Upper lobe of right lung (tissue), 1 donor: Measurements from ENCODE around the gene CDH4. TPM values are rescaled to one million over a fixed set of nuclear protein-coding genes. Genes with fewer than 3 reads are reported as not detected.

Source experiments
- ATAC-seq: fragments of 200-7000 bp; cut with Tn5 transposase; one replicate; pipeline ENCODE4 v1.9.1; 2020; ENCODE audit warnings: mild to moderate bottlenecking, moderate library complexity
- DNase-seq: peaks from one replicate; pipeline ENCODE4 v3.0.0-alpha.2; 2020
- H3K27ac ChIP-seq: fragments of 200-600 bp; one replicate; pipeline ENCODE4 v1.8.0; 2022
- H3K27me3 ChIP-seq: fragments of 200-600 bp; one replicate; pipeline ENCODE4 v1.8.0; 2022; ENCODE audit warnings: mild to moderate bottlenecking
- H3K36me3 ChIP-seq: fragments of 200-600 bp; one replicate; pipeline ENCODE4 v1.8.0; 2022
- H3K4me1 ChIP-seq: fragments of 200-600 bp; one replicate; pipeline ENCODE4 v1.8.0; 2022
- H3K4me3 ChIP-seq: fragments of 200-600 bp; one replicate; pipeline ENCODE4 v1.8.0; 2022; ENCODE audit warnings: mild to moderate bottlenecking
- H3K9me3 ChIP-seq: fragments of 200-600 bp; one replicate; pipeline ENCODE4 v1.8.0; 2022
- CTCF ChIP-seq: fragments of 200-600 bp; IDR thresholded peaks from one replicate; pipeline ENCODE4 v1.8.0; 2022; ENCODE audit warnings: antibody characterized with exemption
- intact Hi-C: fragments of 100-400 bp; cut with DNase I; formaldehyde crosslinking; loops from one replicate; pipeline ENCODE4 v1.11.0; 2022
- total RNA-seq: library from RNA; stranded (reverse); fragmentation: NEBNext Ultra II Directional; extraction: Animal tissue kit (Norgen Biotek cat#: 25700); gene quantifications from one replicate; pipeline ENCODE4 v1.2.1, GENCODE V29; 2021
- donor health status: DM: no; HTN: yes; CAD: no; lungs with severe emphysema.

The CDH4 gene
- total RNA-seq, 1 donor from 2014 or later: 0.23 TPM

- Histone ChIP-seq H3K4me1 (no peaks in the 10 kb centered on the region), H3K27me3 (no peaks in the 10 kb centered on the region), H3K36me3 (no peaks in the 10 kb centered on the region), H3K9me3 (no peaks in the 10 kb centered on the region), H3K4me3 (no peak overlapping the region), H3K27ac (no peak overlapping the region)
- intact Hi-C loops: no loop called here
- DNase-seq (peak; percentile 58), ATAC-seq (no peak)
- TF ChIP-seq CTCF: no peak
Measured at GRCh38 chr20:61655591-61655990, 403.5 kb downstream of the CDH4 start.

DNA sequence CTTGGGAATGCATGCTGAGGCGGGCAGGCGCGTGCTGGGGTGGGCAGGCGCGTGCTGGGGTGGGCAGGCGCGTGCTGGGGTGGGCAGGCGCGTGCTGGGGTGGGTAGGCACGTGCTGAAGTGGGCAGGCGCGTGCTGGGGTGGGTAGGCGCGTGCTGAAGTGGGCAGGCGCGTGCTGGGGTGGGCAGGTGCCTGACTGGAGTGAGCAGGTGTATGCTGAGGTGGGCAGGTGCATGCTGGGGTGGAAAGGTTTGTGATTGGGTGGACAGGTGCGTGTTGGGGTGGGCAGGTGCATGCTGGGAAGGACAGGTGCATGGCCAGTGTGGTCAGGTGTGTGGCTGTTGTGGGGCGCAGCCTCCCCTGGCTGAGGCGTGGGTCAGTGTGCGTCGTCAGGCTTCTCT is 404.1 kb downstream of the CDH4 start:
- DNase-seq: peak; percentile 28
- Histone ChIP-seq H3K4me3 (no peak overlapping the region), H3K4me1 (no peaks in the 10 kb centered on the region), H3K27me3 (no peaks in the 10 kb centered on the region), H3K36me3 (no peaks in the 10 kb centered on the region), H3K27ac (no peak overlapping the region), H3K9me3 (no peaks in the 10 kb centered on the region)
- no peak for ATAC-seq
- intact Hi-C loops: no loop called here
- no peak for TF ChIP-seq CTCF

DNA sequence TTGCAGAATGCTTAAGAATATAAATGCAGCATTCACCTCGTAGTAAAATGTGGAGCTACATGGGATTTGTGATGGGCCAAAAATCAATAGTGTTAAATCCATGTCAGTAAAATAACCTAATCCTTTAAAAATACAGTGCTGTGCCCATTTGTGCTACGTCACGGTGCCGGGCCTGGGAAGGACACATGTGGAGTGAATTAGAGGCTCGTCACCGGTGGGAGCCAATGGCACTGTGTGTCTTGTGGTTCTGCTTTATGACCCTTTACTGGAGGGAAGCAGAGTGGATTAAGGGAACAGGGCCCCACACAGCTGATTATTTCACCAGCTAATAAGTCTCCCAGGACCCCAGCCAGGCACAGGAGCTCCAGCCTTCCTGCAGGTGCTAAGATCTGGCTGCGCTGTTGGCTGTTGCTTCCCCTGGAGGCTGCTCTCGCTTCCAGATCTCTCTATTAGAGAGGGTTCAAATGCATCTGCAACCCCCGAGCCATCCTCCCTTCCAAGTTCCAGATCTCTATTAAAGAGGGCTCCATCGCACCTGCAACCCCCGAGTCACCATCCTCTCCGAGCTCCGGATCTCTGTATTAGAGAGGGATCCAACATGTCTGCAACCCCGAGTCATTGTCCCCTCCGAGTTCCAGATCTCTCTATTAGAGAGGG is 405.8 kb downstream of the CDH4 start:
- intact Hi-C loops: no loop called here
- DNase-seq: no peak

GRCh38 chr20:61658563-61658962 is 406.5 kb downstream of the CDH4 start:
- DNase-seq (no peak), ATAC-seq (no peak)
- intact Hi-C loops: no loop called here
- TF ChIP-seq CTCF: no peak
- Histone ChIP-seq H3K9me3 (no peaks in the 10 kb centered on the region), H3K27ac (no peak overlapping the region), H3K36me3 (no peaks in the 10 kb centered on the region), H3K27me3 (peaks cover 5% of the 10 kb centered on the region), H3K4me3 (no peak overlapping the region), H3K4me1 (no peaks in the 10 kb centered on the region)

More for the DNA sequence above, 405.8 kb downstream of the CDH4 start:
- Histone ChIP-seq H3K27ac (no peak overlapping the region), H3K4me3 (no peak overlapping the region), H3K9me3 (no peaks in the 10 kb centered on the region), H3K4me1 (no peaks in the 10 kb centered on the region), H3K27me3 (peaks cover 1% of the 10 kb centered on the region), H3K36me3 (no peaks in the 10 kb centered on the region)
- no peak for ATAC-seq
- no peak for TF ChIP-seq CTCF

- no peak for TF ChIP-seq CTCF
Measured at GRCh38 chr20:61659246-61659993, 407.4 kb downstream of the CDH4 start.

More at GRCh38 chr20:61659246-61659993, 407.4 kb downstream of the CDH4 start:
- Histone ChIP-seq H3K4me3 (no peak overlapping the region), H3K27ac (no peak overlapping the region), H3K36me3 (no peaks in the 10 kb centered on the region), H3K27me3 (peaks cover 5% of the 10 kb centered on the region), H3K4me1 (no peaks in the 10 kb centered on the region), H3K9me3 (no peaks in the 10 kb centered on the region)
- ATAC-seq (no peak), DNase-seq (no peak)
- intact Hi-C loops: no loop called here
